Measurements from ENCODE around the gene AADACL2.
"Not testable (repeated sequence)": the region's sequence is repeated elsewhere in the genome, so short reads cannot be mapped to it uniquely, and the experiment has no call there.

AADACL2 gene

GRCh38 chr3:151788401-151788800 is 54.7 kb downstream of the AADACL2 start:
- Histone ChIP-seq H3K9me3 (ENCODE audit: control extremely low read depth in 1 of 5, control insufficient read depth in 4 of 5, insufficient read depth in 2 of 5, low read depth in 1 of 5, low read length in 4 of 5) (peaks cover 0 to 4% (median 0%) of the 10 kb centered on the region in 5 experiments), H3K4me1 (ENCODE audit: control extremely low read depth in 1 of 4, control insufficient read depth in 4 of 4, insufficient read depth in 4 of 4, low read length in 3 of 4) (no peaks in the 10 kb centered on the region), H3K36me3 (ENCODE audit: control insufficient read depth in 4 of 4, insufficient read depth in 4 of 4, low read length in 3 of 4) (no peaks in the 10 kb centered on the region), H3K27me3 (replicated peaks in 2 of 5; ENCODE audit: control insufficient read depth in 4 of 5, insufficient read depth in 5 of 5, low read length in 4 of 5) (no peaks in the 10 kb centered on the region), H3K4me3 (ENCODE audit: control insufficient read depth in 1 of 7, extremely low read depth in 1 of 7, insufficient read depth in 4 of 7, low read depth in 2 of 7, low read length in 6 of 7) (no peak overlapping the region), H3K27ac (ENCODE audit: insufficient read depth in 1 of 2, low read depth in 1 of 2, low read length in 2 of 2, poor library complexity in 1 of 2, severe bottlenecking in 2 of 2) (no peak overlapping the region)
- ChIA-PET CTCF (no interaction called here), POLR2A (interaction anchor here (0.7 kb wide), 1 partner anchor 865 kb away, joined by 4 read pairs; no protein-coding TSS in a partner anchor)
- no peak for DNase-seq
- no CpG with 5 or more reads among the region's 2 CpGs for WGBS (ENCODE audit: insufficient coverage)

- ChIA-PET CTCF (interaction anchor here (0.8 kb wide), 1 partner anchor 45 kb away, joined by 3 read pairs; no protein-coding TSS in a partner anchor), POLR2A (no interaction called here)
- H3K4me3 ChIP-seq (ENCODE audit: control insufficient read depth in 1 of 7, extremely low read depth in 1 of 7, insufficient read depth in 4 of 7, low read depth in 2 of 7, low read length in 6 of 7): no peak overlapping the region
- peaks cover 0 to 4% (median 0%) of the 10 kb centered on the region in 5 experiments for H3K9me3 ChIP-seq (ENCODE audit: control extremely low read depth in 1 of 5, control insufficient read depth in 4 of 5, insufficient read depth in 2 of 5, low read depth in 1 of 5, low read length in 4 of 5)
- no peak for DNase-seq
- no peaks in the 10 kb centered on the region for H3K27me3 ChIP-seq (replicated peaks in 2 of 5; ENCODE audit: control insufficient read depth in 4 of 5, insufficient read depth in 5 of 5, low read length in 4 of 5)
- H3K27ac ChIP-seq (ENCODE audit: insufficient read depth in 1 of 2, low read depth in 1 of 2, low read length in 2 of 2, poor library complexity in 1 of 2, severe bottlenecking in 2 of 2): no peak overlapping the region
- no peaks in the 10 kb centered on the region for H3K4me1 ChIP-seq (ENCODE audit: control extremely low read depth in 1 of 4, control insufficient read depth in 4 of 4, insufficient read depth in 4 of 4, low read length in 3 of 4)
- WGBS (ENCODE audit: insufficient coverage): no CpG with 5 or more reads among the region's 1 CpG
- no peaks in the 10 kb centered on the region for H3K36me3 ChIP-seq (ENCODE audit: control insufficient read depth in 4 of 4, insufficient read depth in 4 of 4, low read length in 3 of 4)
These were observed 56.2 kb downstream of the AADACL2 start for GRCh38 chr3:151789853-151790463.

GRCh38 chr3:151790763-151791162 is 57.0 kb downstream of the AADACL2 start:
- H3K27me3 ChIP-seq (replicated peaks in 2 of 5; ENCODE audit: control insufficient read depth in 4 of 5, insufficient read depth in 5 of 5, low read length in 4 of 5); H3K27ac ChIP-seq (ENCODE audit: insufficient read depth in 1 of 2, low read depth in 1 of 2, low read length in 2 of 2, poor library complexity in 1 of 2, severe bottlenecking in 2 of 2); DNase-seq; H3K4me3 ChIP-seq (ENCODE audit: control insufficient read depth in 1 of 7, extremely low read depth in 1 of 7, insufficient read depth in 4 of 7, low read depth in 2 of 7, low read length in 6 of 7); H3K9me3 ChIP-seq (ENCODE audit: control extremely low read depth in 1 of 5, control insufficient read depth in 4 of 5, insufficient read depth in 2 of 5, low read depth in 1 of 5, low read length in 4 of 5); H3K4me1 ChIP-seq (ENCODE audit: control extremely low read depth in 1 of 4, control insufficient read depth in 4 of 4, insufficient read depth in 4 of 4, low read length in 3 of 4); H3K36me3 ChIP-seq (ENCODE audit: control insufficient read depth in 4 of 4, insufficient read depth in 4 of 4, low read length in 3 of 4); POLR2A ChIA-PET: not testable (repeated sequence)
- CTCF ChIA-PET: interaction anchor here (0.8 kb wide), 1 partner anchor 46 kb away, joined by 3 read pairs; no protein-coding TSS in a partner anchor
- WGBS (ENCODE audit: insufficient coverage): no CpG with 5 or more reads among the region's 2 CpGs

- Histone ChIP-seq H3K27ac (ENCODE audit: insufficient read depth in 1 of 2, low read depth in 1 of 2, low read length in 2 of 2, poor library complexity in 1 of 2, severe bottlenecking in 2 of 2) (no peak overlapping the region), H3K4me1 (ENCODE audit: control extremely low read depth in 1 of 4, control insufficient read depth in 4 of 4, insufficient read depth in 4 of 4, low read length in 3 of 4) (no peaks in the 10 kb centered on the region), H3K4me3 (ENCODE audit: control insufficient read depth in 1 of 7, extremely low read depth in 1 of 7, insufficient read depth in 4 of 7, low read depth in 2 of 7, low read length in 6 of 7) (no peak overlapping the region), H3K27me3 (replicated peaks in 2 of 5; ENCODE audit: control insufficient read depth in 4 of 5, insufficient read depth in 5 of 5, low read length in 4 of 5) (no peaks in the 10 kb centered on the region), H3K36me3 (ENCODE audit: control insufficient read depth in 4 of 4, insufficient read depth in 4 of 4, low read length in 3 of 4) (no peaks in the 10 kb centered on the region), H3K9me3 (ENCODE audit: control extremely low read depth in 1 of 5, control insufficient read depth in 4 of 5, insufficient read depth in 2 of 5, low read depth in 1 of 5, low read length in 4 of 5) (peaks cover 0 to 4% (median 0%) of the 10 kb centered on the region in 5 experiments)
- no CpG with 5 or more reads among the region's 2 CpGs for WGBS (ENCODE audit: insufficient coverage)
- CTCF ChIA-PET: no interaction called here
- POLR2A ChIA-PET: no interaction called here
- no peak for DNase-seq
These were observed 58.7 kb downstream of the AADACL2 start for GRCh38 chr3:151792411-151792810.

GRCh38 chr3:151793636-151794035 is 59.9 kb downstream of the AADACL2 start:
- Histone ChIP-seq H3K4me1 (ENCODE audit: control extremely low read depth in 1 of 4, control insufficient read depth in 4 of 4, insufficient read depth in 4 of 4, low read length in 3 of 4) (no peaks in the 10 kb centered on the region), H3K9me3 (ENCODE audit: control extremely low read depth in 1 of 5, control insufficient read depth in 4 of 5, insufficient read depth in 2 of 5, low read depth in 1 of 5, low read length in 4 of 5) (peaks cover 0 to 4% (median 0%) of the 10 kb centered on the region in 5 experiments), H3K27me3 (replicated peaks in 2 of 5; ENCODE audit: control insufficient read depth in 4 of 5, insufficient read depth in 5 of 5, low read length in 4 of 5) (no peaks in the 10 kb centered on the region), H3K4me3 (ENCODE audit: control insufficient read depth in 1 of 7, extremely low read depth in 1 of 7, insufficient read depth in 4 of 7, low read depth in 2 of 7, low read length in 6 of 7) (no peak overlapping the region), H3K36me3 (ENCODE audit: control insufficient read depth in 4 of 4, insufficient read depth in 4 of 4, low read length in 3 of 4) (no peaks in the 10 kb centered on the region), H3K27ac (ENCODE audit: insufficient read depth in 1 of 2, low read depth in 1 of 2, low read length in 2 of 2, poor library complexity in 1 of 2, severe bottlenecking in 2 of 2) (no peak overlapping the region)
- ChIA-PET CTCF (no interaction called here), POLR2A (no interaction called here)
- WGBS (ENCODE audit: insufficient coverage): 0% methylated on average over 1 of the region's 2 CpGs
- DNase-seq: no peak

GRCh38 chr3:151794080-151794479 is 60.4 kb downstream of the AADACL2 start:
- ChIA-PET CTCF (no interaction called here), POLR2A (no interaction called here)
- Histone ChIP-seq H3K4me1 (ENCODE audit: control extremely low read depth in 1 of 4, control insufficient read depth in 4 of 4, insufficient read depth in 4 of 4, low read length in 3 of 4) (no peaks in the 10 kb centered on the region), H3K9me3 (ENCODE audit: control extremely low read depth in 1 of 5, control insufficient read depth in 4 of 5, insufficient read depth in 2 of 5, low read depth in 1 of 5, low read length in 4 of 5) (peaks cover 0 to 4% (median 0%) of the 10 kb centered on the region in 5 experiments), H3K36me3 (ENCODE audit: control insufficient read depth in 4 of 4, insufficient read depth in 4 of 4, low read length in 3 of 4) (no peaks in the 10 kb centered on the region), H3K27ac (ENCODE audit: insufficient read depth in 1 of 2, low read depth in 1 of 2, low read length in 2 of 2, poor library complexity in 1 of 2, severe bottlenecking in 2 of 2) (no peak overlapping the region), H3K4me3 (ENCODE audit: control insufficient read depth in 1 of 7, extremely low read depth in 1 of 7, insufficient read depth in 4 of 7, low read depth in 2 of 7, low read length in 6 of 7) (no peak overlapping the region), H3K27me3 (replicated peaks in 2 of 5; ENCODE audit: control insufficient read depth in 4 of 5, insufficient read depth in 5 of 5, low read length in 4 of 5) (no peaks in the 10 kb centered on the region)
- no peak for DNase-seq
- whole genome bisulfite sequencing (ENCODE audit: insufficient coverage): no CpG with 5 or more reads among the region's 2 CpGs

GRCh38 chr3:151795276-151795675 is 61.5 kb downstream of the AADACL2 start:
- Histone ChIP-seq H3K36me3 (ENCODE audit: control insufficient read depth in 4 of 4, insufficient read depth in 4 of 4, low read length in 3 of 4) (no peaks in the 10 kb centered on the region), H3K27me3 (replicated peaks in 2 of 5; ENCODE audit: control insufficient read depth in 4 of 5, insufficient read depth in 5 of 5, low read length in 4 of 5) (no peaks in the 10 kb centered on the region), H3K9me3 (ENCODE audit: control extremely low read depth in 1 of 5, control insufficient read depth in 4 of 5, insufficient read depth in 2 of 5, low read depth in 1 of 5, low read length in 4 of 5) (peaks cover 0 to 4% (median 0%) of the 10 kb centered on the region in 5 experiments), H3K4me3 (ENCODE audit: control insufficient read depth in 1 of 7, extremely low read depth in 1 of 7, insufficient read depth in 4 of 7, low read depth in 2 of 7, low read length in 6 of 7) (no peak overlapping the region), H3K27ac (ENCODE audit: insufficient read depth in 1 of 2, low read depth in 1 of 2, low read length in 2 of 2, poor library complexity in 1 of 2, severe bottlenecking in 2 of 2) (no peak overlapping the region), H3K4me1 (ENCODE audit: control extremely low read depth in 1 of 4, control insufficient read depth in 4 of 4, insufficient read depth in 4 of 4, low read length in 3 of 4) (no peaks in the 10 kb centered on the region)
- WGBS (ENCODE audit: insufficient coverage): no CpG with 5 or more reads among the region's 4 CpGs
- ChIA-PET POLR2A (no interaction called here), CTCF (no interaction called here)
- no peak for DNase-seq

Measured in common myeloid progenitor, CD34-positive (primary cell).